ENCODE results near the gene DIPK1B. TPM values are rescaled to one million over a fixed set of nuclear protein-coding genes. Genes with fewer than 3 reads are reported as not detected.

DIPK1B gene
- total RNA-seq, 1 experiment from 2014 or later = not detected

DNA sequence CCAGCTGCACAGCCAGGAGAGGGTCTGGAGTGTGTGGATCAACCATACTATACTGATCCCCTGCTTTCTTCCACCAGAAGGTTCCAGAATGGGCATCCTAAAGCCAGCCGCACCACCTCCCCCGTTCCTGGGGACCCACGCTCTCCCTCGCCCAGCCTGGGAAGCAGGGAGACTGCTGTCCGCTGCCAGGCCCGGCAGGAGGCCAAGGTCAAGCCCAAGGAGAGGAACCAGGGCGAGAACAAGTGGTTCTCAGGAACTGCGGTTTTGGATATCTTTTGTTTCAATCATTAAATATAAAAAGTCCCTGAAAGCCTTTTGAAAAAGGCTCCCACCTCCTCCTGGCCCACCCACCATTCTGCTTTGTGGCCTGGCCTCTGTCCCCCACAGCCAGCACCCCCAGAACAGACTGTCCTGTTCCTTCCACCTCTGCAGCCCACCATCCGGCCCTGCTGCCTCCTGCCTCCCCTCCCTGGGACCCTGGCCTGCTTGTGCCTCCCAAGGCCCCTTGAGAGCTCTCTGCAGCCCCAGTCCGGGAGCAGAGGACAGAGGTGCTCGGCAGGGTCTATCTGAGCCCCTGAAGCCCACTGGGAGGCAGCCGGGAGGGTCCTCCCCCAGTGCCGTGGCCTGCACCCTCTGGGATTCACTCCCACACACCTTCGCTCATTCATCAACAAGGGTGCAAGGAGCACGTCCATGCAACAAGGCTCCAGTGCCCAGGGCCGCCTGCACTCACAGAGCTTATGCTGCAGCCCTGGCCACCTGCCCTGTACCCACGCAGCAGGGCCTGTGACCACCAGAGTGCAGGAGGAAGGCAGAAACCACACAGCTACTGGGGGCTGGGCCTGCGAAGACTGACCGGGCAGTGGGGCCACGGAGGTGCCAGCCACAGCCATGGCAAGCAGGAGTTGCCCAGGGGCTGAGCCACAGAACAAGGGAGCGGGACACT, 36.6 kb downstream of the DIPK1B start:
- no peak overlapping the region for H3K27ac Mint-ChIP-seq (ENCODE audit: low read depth, unreplicated experiment)
- ChIA-PET POLR2A (no interaction called here), CTCF (interaction anchor here (0.5 to 0.6 kb wide), 3 partner anchors 29 to 212 kb away, joined by 3 to 5 read pairs (median 3); no protein-coding TSS in a partner anchor)
- no TSS peak for BruUV-seq (replicated peaks)
- H3K4me3 Mint-ChIP-seq (ENCODE audit: unreplicated experiment) = no peak overlapping the region
- TF ChIP-seq, protein P1, sequence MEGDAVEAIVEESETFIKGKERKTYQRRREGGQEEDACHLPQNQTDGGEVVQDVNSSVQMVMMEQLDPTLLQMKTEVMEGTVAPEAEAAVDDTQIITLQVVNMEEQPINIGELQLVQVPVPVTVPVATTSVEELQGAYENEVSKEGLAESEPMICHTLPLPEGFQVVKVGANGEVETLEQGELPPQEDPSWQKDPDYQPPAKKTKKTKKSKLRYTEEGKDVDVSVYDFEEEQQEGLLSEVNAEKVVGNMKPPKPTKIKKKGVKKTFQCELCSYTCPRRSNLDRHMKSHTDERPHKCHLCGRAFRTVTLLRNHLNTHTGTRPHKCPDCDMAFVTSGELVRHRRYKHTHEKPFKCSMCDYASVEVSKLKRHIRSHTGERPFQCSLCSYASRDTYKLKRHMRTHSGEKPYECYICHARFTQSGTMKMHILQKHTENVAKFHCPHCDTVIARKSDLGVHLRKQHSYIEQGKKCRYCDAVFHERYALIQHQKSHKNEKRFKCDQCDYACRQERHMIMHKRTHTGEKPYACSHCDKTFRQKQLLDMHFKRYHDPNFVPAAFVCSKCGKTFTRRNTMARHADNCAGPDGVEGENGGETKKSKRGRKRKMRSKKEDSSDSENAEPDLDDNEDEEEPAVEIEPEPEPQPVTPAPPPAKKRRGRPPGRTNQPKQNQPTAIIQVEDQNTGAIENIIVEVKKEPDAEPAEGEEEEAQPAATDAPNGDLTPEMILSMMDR (IDR thresholded peaks at IDR 0.05; ENCODE audit: unreplicated experiment) = no peak
- H3K36me3 Mint-ChIP-seq (ENCODE audit: insufficient read depth, unreplicated experiment) = no peaks in the 10 kb centered on the region
- H3K4me1 Mint-ChIP-seq (ENCODE audit: insufficient read depth, unreplicated experiment) = no peaks in the 10 kb centered on the region
- DNase-seq (ENCODE audit: unreplicated experiment) = no peak
- H3K9me3 Mint-ChIP-seq (ENCODE audit: unreplicated experiment) = peaks cover 15% of the 10 kb centered on the region
- intact Hi-C loops (cut with micrococcal nuclease) = no loop called here
- peaks cover 15% of the 10 kb centered on the region for H3K27me3 Mint-ChIP-seq (ENCODE audit: insufficient read depth, unreplicated experiment)

DNA sequence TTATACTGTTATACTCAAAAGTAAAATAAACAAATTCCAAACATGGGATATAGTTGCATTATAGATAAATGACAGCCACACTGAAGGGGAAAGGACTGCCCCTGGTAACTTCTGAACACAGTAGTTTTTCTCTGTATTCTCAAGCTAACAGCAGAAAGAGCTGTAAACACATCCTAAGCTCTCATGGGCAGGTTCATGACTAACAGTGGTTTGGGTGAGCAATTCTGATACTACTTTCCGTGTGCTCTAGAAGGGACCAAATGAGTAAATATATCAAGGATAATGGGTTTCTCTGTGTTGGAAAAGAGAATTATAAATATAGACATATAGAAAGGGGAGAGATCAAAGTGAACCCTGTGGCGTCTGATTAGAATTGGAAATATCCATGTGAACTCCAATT, 38.2 kb downstream of the DIPK1B start:
- no TSS peak for BruUV-seq (replicated peaks)
- peaks cover 15% of the 10 kb centered on the region for H3K9me3 Mint-ChIP-seq (ENCODE audit: unreplicated experiment)
- TF ChIP-seq, protein P1 (IDR thresholded peaks at IDR 0.05; ENCODE audit: unreplicated experiment) = no peak
- H3K4me3 Mint-ChIP-seq (ENCODE audit: unreplicated experiment) = no peak overlapping the region
- no peak for DNase-seq (ENCODE audit: unreplicated experiment)
- H3K27me3 Mint-ChIP-seq (ENCODE audit: insufficient read depth, unreplicated experiment) = peaks cover 15% of the 10 kb centered on the region
- no peaks in the 10 kb centered on the region for H3K4me1 Mint-ChIP-seq (ENCODE audit: insufficient read depth, unreplicated experiment)
- no peak overlapping the region for H3K27ac Mint-ChIP-seq (ENCODE audit: low read depth, unreplicated experiment)
- ChIA-PET POLR2A (no interaction called here), CTCF (interaction anchor here (0.6 to 1.0 kb wide), 2 partner anchors 22 to 191 kb away, joined by 3 to 4 read pairs; no protein-coding TSS in a partner anchor)
- intact Hi-C loops (cut with micrococcal nuclease) = no loop called here
- no peaks in the 10 kb centered on the region for H3K36me3 Mint-ChIP-seq (ENCODE audit: insufficient read depth, unreplicated experiment)

DNA sequence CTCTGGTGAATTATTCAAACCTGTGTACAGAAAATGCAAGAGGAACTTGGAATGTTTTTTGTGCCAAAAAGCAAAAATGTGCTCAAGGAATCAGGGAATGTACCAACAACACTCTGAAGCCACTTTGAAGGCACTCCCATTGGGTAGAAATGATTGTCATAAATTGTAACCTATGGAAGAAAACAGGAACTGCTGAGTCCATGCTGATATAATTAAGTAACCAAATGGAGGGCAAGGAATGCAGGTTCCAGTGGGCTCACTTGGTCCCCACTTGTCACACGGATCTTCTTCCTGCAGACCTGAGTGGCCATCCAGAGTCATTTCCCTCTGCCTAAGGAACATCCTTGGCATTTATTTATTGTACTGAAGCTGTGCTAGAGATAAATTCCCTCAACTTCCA, 38.9 kb downstream of the DIPK1B start:
- H3K27ac Mint-ChIP-seq (ENCODE audit: low read depth, unreplicated experiment) = no peak overlapping the region
- H3K4me1 Mint-ChIP-seq (ENCODE audit: insufficient read depth, unreplicated experiment) = no peaks in the 10 kb centered on the region
- no peak for DNase-seq (ENCODE audit: unreplicated experiment)
- ChIA-PET POLR2A (interaction anchor here (1.0 kb wide), 1 partner anchor 23 kb away, joined by 3 read pairs; no protein-coding TSS in a partner anchor), CTCF (interaction anchor here (0.6 kb wide), 2 partner anchors 8 to 93 kb away, joined by 3 to 4 read pairs; partner anchors contain the start of gene LCN10)
- TF ChIP-seq, protein P1 (IDR thresholded peaks at IDR 0.05; ENCODE audit: unreplicated experiment) = no peak
- H3K4me3 Mint-ChIP-seq (ENCODE audit: unreplicated experiment) = no peak overlapping the region
- intact Hi-C loops (cut with micrococcal nuclease) = no loop called here
- H3K27me3 Mint-ChIP-seq (ENCODE audit: insufficient read depth, unreplicated experiment) = peaks cover 15% of the 10 kb centered on the region
- H3K9me3 Mint-ChIP-seq (ENCODE audit: unreplicated experiment) = peaks cover 15% of the 10 kb centered on the region
- BruUV-seq (replicated peaks) = no TSS peak
- no peaks in the 10 kb centered on the region for H3K36me3 Mint-ChIP-seq (ENCODE audit: insufficient read depth, unreplicated experiment)

DNA sequence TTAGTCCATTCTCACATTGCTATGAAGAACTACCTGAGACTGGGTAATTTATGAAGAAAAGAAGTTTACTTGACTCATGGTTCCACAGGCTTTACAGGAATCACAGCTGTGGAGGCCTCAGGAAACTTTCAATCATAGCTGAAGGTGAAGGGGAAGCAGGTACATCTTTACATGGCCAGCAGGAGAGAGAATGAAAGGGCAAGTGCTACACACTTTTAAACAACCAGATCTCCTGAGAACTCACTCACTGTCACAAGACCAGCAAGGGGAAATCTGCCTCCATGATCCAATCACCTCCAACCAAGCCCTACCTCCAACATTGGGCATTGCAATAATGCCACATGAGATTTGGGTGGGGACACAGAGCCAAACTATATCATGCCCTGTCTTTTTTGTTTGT, 39.4 kb downstream of the DIPK1B start:
- CTCF ChIA-PET = no interaction called here
- H3K4me3 Mint-ChIP-seq (ENCODE audit: unreplicated experiment) = no peak overlapping the region
- no peaks in the 10 kb centered on the region for H3K4me1 Mint-ChIP-seq (ENCODE audit: insufficient read depth, unreplicated experiment)
- no peak overlapping the region for H3K27ac Mint-ChIP-seq (ENCODE audit: low read depth, unreplicated experiment)
- no TSS peak for BruUV-seq (replicated peaks)
- H3K36me3 Mint-ChIP-seq (ENCODE audit: insufficient read depth, unreplicated experiment) = no peaks in the 10 kb centered on the region
- intact Hi-C loops (cut with micrococcal nuclease) = no loop called here
- H3K9me3 Mint-ChIP-seq (ENCODE audit: unreplicated experiment) = peaks cover 15% of the 10 kb centered on the region
- no peak for DNase-seq (ENCODE audit: unreplicated experiment)
- POLR2A ChIA-PET = interaction anchor here (1.0 kb wide), 1 partner anchor 24 kb away, joined by 3 read pairs; no protein-coding TSS in a partner anchor
- TF ChIP-seq, protein P1 (IDR thresholded peaks at IDR 0.05; ENCODE audit: unreplicated experiment) = no peak
- peaks cover 15% of the 10 kb centered on the region for H3K27me3 Mint-ChIP-seq (ENCODE audit: insufficient read depth, unreplicated experiment)

Measured in MCF 10A (cell line).